AG10803 (cell line): ENCODE data around the gene RSRC1.

Experiments
- DNase-seq: peaks from one replicate; pipeline ENCODE4 v3.0.0; 2010; ENCODE audit warnings: low read depth
- H3K4me3 ChIP-seq: 2 replicates; pipeline ENCODE4 v1.5.1; 2011; ENCODE audit warnings: mild to moderate bottlenecking, low read length, control low read depth
- TF ChIP-seq, protein P1 (sequence below): conservative IDR thresholded peaks from 2 replicates; pipeline ENCODE4 v1.5.1; 2011; ENCODE audit warnings: mild to moderate bottlenecking, low read length, control low read depth, inconsistent platforms

RSRC1 gene

DNA sequence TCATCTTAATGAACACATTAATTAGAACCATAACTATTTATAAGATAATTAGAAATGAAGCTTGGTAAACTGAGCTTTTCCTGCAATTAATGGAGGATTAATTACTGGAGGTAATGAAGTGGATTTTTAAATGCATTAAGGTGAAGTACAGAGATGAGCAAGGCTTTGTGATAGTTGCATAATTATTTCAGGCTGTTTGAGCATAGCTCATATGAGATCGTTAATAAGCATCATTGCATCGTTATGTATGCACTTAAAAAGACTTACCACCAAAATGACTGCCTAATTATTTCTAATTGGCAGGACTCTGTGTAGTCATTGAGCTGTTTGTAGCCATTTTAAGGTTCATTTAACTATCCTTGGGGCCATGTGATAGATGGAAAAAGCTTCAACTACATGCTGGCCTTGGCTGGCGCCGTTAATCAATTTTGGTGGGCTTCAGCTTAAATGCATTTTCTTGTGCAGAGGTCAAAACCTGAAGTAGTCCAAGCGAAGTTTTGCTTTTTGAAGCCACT, 55.3 kb downstream of the RSRC1 start:
- no peak overlapping the region for H3K4me3 ChIP-seq
- no peak for DNase-seq
- TF ChIP-seq, protein P1, sequence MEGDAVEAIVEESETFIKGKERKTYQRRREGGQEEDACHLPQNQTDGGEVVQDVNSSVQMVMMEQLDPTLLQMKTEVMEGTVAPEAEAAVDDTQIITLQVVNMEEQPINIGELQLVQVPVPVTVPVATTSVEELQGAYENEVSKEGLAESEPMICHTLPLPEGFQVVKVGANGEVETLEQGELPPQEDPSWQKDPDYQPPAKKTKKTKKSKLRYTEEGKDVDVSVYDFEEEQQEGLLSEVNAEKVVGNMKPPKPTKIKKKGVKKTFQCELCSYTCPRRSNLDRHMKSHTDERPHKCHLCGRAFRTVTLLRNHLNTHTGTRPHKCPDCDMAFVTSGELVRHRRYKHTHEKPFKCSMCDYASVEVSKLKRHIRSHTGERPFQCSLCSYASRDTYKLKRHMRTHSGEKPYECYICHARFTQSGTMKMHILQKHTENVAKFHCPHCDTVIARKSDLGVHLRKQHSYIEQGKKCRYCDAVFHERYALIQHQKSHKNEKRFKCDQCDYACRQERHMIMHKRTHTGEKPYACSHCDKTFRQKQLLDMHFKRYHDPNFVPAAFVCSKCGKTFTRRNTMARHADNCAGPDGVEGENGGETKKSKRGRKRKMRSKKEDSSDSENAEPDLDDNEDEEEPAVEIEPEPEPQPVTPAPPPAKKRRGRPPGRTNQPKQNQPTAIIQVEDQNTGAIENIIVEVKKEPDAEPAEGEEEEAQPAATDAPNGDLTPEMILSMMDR, result no peak

DNA sequence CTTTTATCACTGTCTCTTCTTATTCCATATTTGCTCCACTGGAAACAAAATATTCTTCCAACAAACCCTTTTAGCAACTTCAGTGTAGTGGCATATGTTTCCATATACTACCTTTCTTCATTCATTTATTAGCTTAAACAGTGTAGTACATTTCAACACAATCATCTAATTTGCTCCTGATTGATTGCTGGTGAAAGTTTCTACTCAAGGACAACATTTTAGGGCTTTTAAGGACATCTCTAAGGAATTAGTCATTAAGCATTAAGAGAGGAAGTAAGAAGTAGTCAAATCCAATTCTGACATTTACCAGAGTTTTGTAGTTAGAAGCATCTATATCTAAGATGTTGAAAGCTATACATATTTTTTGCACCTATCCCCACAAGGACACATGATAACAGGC, 55.8 kb downstream of the RSRC1 start:
- DNase-seq, result peak; percentile 21
- TF ChIP-seq, protein P1, result no peak
- H3K4me3 ChIP-seq, result no peak overlapping the region

- DNase-seq, result no peak
- no peak overlapping the region for H3K4me3 ChIP-seq
These were observed 56.3 kb downstream of the RSRC1 start for GRCh38 chr3:158166223-158166622.

DNA sequence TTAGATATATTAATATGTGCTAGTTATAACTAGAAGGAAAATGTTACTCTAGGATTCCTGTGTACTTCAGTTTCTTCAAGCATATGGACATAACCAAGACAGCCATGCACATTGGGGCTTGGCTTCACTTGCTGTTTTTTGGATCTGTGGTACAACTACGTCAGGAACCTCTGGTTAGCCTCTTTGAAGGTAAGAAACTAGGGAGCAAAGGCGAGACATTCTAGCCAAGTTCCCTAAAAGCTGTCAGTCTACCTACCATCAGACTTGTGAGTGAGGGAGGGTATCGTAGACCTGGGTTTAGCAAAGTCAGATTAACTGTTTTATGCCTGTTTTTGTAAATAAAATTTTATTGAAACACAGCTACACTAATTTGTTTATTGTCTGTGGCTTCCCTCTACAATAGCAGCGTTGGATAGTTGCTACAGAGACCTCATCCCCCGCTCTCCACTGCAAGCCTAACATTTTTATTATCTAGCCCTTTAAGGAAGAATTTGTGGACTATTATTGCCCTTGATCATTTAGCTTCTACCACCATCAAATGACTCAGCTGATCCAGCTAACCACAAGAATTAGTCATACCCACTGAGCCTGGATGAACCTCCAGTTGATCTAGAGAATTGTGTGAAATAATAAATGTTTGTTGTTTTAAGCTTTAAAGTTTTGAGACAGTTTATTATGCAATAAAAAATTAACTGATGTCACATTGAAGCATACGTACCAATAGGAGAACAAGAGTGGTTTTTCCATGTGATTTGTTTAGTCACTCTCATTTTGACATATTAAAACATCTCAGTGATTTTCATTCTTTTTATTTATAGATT, 58.1 kb downstream of the RSRC1 start:
- peak; percentile 96 for DNase-seq
- TF ChIP-seq, protein P1, result no peak
- H3K4me3 ChIP-seq, result no peak overlapping the region

More at GRCh38 chr3:158166223-158166622, 56.3 kb downstream of the RSRC1 start:
- TF ChIP-seq, protein P1, result no peak

GRCh38 chr3:158169091-158169491, 59.2 kb downstream of the RSRC1 start:
- TF ChIP-seq, protein P1, result no peak
- no peak for DNase-seq
- H3K4me3 ChIP-seq, result no peak overlapping the region

GRCh38 chr3:158181096-158181495, 71.2 kb downstream of the RSRC1 start:
- no peak overlapping the region for H3K4me3 ChIP-seq
- no peak for DNase-seq
- TF ChIP-seq, protein P1, result no peak

DNA sequence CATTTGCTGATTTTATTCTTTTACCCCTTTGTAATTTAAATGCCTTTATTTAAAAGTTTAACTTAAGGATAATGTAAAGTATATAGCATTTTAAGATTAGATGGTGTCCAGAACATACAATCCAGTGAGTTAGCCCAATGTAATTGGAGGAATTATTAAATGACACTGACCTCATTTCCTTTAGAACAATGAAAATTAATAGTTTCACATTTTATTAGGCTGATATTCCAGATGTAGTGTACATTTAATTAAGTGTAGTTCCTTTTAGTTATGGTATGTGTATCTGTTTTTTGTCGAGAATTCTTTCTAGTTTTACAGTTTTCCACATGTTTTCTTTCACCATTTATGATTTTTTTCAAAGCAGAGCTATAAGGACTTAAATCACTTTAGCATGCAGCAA, 75.8 kb downstream of the RSRC1 start:
- no peak overlapping the region for H3K4me3 ChIP-seq
- DNase-seq, result no peak
- TF ChIP-seq, protein P1, result no peak
